ENCODE results near the gene PCSK9. TPM values are rescaled to one million over a fixed set of nuclear protein-coding genes. Genes with fewer than 3 reads are reported as not detected.

PCSK9 gene
- total and polyA plus RNA-seq, 2 of the 13 experiments (the other 11 are each of a cell fraction or from before 2014, with no cell fraction given): 33.3 to 80.5 TPM

- Histone ChIP-seq H3K36me3 (replicated peaks in 1 of 2; ENCODE audit: control insufficient read depth in 1 of 2, insufficient read depth in 2 of 2, low read length in 2 of 2) (peaks cover 14 to 52% of the 10 kb centered on the region in 2 experiments), H3K9me3 (ENCODE audit: low read length) (no peaks in the 10 kb centered on the region), H3K27ac (ENCODE audit: extremely low read length, insufficient read depth, low read length) (no peak overlapping the region), H4K20me1 (ENCODE audit: insufficient read depth, low read length) (no peaks in the 10 kb centered on the region), H3K4me1 (ENCODE audit: insufficient read depth, low read length) (no peaks in the 10 kb centered on the region), H3K79me2 (ENCODE audit: insufficient read depth, low read length) (no peaks in the 10 kb centered on the region), H3K4me3 (replicated peaks in 1 of 3; ENCODE audit: insufficient read depth in 1 of 3, low read depth in 2 of 3, low read length in 3 of 3) (no peak overlapping the region), H2AFZ (ENCODE audit: low read length) (no peak overlapping the region), H3K9ac (ENCODE audit: insufficient read depth, low read depth, low read length) (no peak overlapping the region), H3K27me3 (ENCODE audit: control insufficient read depth in 1 of 2, insufficient read depth in 2 of 2, low read length in 2 of 2) (no peaks in the 10 kb centered on the region), H3K4me2 (ENCODE audit: low read depth, low read length) (no peak overlapping the region)
- 92% methylated on average over 4 of the region's 4 CpGs for WGBS (ENCODE audit: low lambda C conversion rate)
- POLR2A ChIA-PET: interaction anchor here (1.6 kb wide), 1 partner anchor 11 kb away, joined by 4 read pairs; no protein-coding TSS in a partner anchor
- BruUV-seq (replicated peaks): TSS peak; percentile 18
- intact Hi-C loops (cut with micrococcal nuclease; ENCODE audit: unreplicated experiment) (no loop called here), in situ Hi-C loops (cut with HindIII; ENCODE audit: extremely low pct_ligation_motif_present, low pct_unique_long_range_greater_than_20kb) (no loop called here)
- DNase-seq (ENCODE audit: low spot score) (no peak), FAIRE-seq (no peak), ATAC-seq (no peak)
- CTCF ChIA-PET (ENCODE audit: low intra/inter-chr PET ratio, low total read pairs): no interaction called here
- TF ChIP-seq PAXIP1 (CRISPR knock-in tag; conservative IDR thresholded peaks at IDR 0.05): no peak
- TF ChIP-seq POLR2A (IDR thresholded peaks at IDR 0.05; ENCODE audit: insufficient read depth in 1 of 2, low read depth in 2 of 2, low read length in 2 of 2): 0 out of 4 replicates have a peak, but pooled peaks of 1 of the 2 experiments have one; percentile 21
- peak; percentile 61 for TF ChIP-seq RBM22 (optimal IDR thresholded peaks at IDR 0.05; ENCODE audit: low read length)
- peak; percentile 42; the same call in 1 of the 2 replicates for TF ChIP-seq POLR2AphosphoS5 (IDR thresholded peaks at IDR 0.05; ENCODE audit: low read depth, low read length)
- no peak for TF ChIP-seq MXD3 (CRISPR knock-in tag; IDR thresholded peaks at IDR 0.05)
- no peak for TF ChIP-seq ZHX2 (IDR thresholded peaks at IDR 0.05; ENCODE audit: low read depth)
- no peak for TF ChIP-seq ZHX2 (CRISPR knock-in tag; IDR thresholded peaks at IDR 0.05; ENCODE audit: borderline replicate concordance)
- no peak for TF ChIP-seq ZNF552 (CRISPR knock-in tag; IDR thresholded peaks at IDR 0.05; ENCODE audit: borderline replicate concordance)
- no peak for TF ChIP-seq ZNF17 (CRISPR knock-in tag; IDR thresholded peaks at IDR 0.05)
- TF ChIP-seq ZNF597 (CRISPR knock-in tag; IDR thresholded peaks at IDR 0.05): no peak
- TF ChIP-seq MXI1 (IDR thresholded peaks at IDR 0.05; ENCODE audit: borderline replicate concordance, low read depth, low read length): no peak
- TF ChIP-seq ZNF570 (CRISPR knock-in tag; IDR thresholded peaks at IDR 0.05; ENCODE audit: borderline replicate concordance): no peak
- TF ChIP-seq ATF3 (CRISPR knock-in tag; IDR thresholded peaks at IDR 0.05): no peak
- TF ChIP-seq POLR2G (IDR thresholded peaks at IDR 0.05; ENCODE audit: low read depth, low read length): peak; percentile 54
Measured at GRCh38 chr1:55065648-55066047, 26.3 kb downstream of the PCSK9 start.
